ENCODE measurements around the gene MVB12B.

GRCh38 chr9:126338945-126339344 is 12.3 kb downstream of the MVB12B start:
- TF ChIP-seq, protein P1, sequence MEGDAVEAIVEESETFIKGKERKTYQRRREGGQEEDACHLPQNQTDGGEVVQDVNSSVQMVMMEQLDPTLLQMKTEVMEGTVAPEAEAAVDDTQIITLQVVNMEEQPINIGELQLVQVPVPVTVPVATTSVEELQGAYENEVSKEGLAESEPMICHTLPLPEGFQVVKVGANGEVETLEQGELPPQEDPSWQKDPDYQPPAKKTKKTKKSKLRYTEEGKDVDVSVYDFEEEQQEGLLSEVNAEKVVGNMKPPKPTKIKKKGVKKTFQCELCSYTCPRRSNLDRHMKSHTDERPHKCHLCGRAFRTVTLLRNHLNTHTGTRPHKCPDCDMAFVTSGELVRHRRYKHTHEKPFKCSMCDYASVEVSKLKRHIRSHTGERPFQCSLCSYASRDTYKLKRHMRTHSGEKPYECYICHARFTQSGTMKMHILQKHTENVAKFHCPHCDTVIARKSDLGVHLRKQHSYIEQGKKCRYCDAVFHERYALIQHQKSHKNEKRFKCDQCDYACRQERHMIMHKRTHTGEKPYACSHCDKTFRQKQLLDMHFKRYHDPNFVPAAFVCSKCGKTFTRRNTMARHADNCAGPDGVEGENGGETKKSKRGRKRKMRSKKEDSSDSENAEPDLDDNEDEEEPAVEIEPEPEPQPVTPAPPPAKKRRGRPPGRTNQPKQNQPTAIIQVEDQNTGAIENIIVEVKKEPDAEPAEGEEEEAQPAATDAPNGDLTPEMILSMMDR (IDR thresholded peaks at IDR 0.05) = no peak
- TF ChIP-seq POLR2AphosphoS5 (IDR thresholded peaks at IDR 0.05) = no peak
